ENCODE measurements around the gene VDAC2. TPM values are rescaled to one million over a fixed set of nuclear protein-coding genes. Genes with fewer than 3 reads are reported as not detected.

Gene VDAC2
- polyA plus RNA-seq, 1 experiment = 201 TPM

- ChIA-PET CTCF (interaction anchor here (0.7 to 2.1 kb wide), 6 partner anchors 10 to 988 kb away, joined by 3 to 11 read pairs (median 6); partner anchors contain the start of gene SAMD8), POLR2A (no interaction called here)
- Histone ChIP-seq H3K4me3 (ENCODE audit: low read depth, low read length) (no peak overlapping the region), H3K27ac (ENCODE audit: low read depth, low read length) (no peak overlapping the region), H3K9me3 (ENCODE audit: control insufficient read depth, insufficient read depth, low read length) (no peaks in the 10 kb centered on the region; the same call in 1 of the 2 replicates), H3K27me3 (ENCODE audit: control insufficient read depth, insufficient read depth, low read length) (no peaks in the 10 kb centered on the region)
- DNase-seq (ENCODE audit: low read depth, low spot score) = no peak
- no peak for TF ChIP-seq CTCF (IDR thresholded peaks at IDR 0.05; ENCODE audit: low read depth, low read length)
Observed at GRCh38 chr10:75231672-75232581, 21.3 kb downstream of the VDAC2 start.

- H3K4me3 ChIP-seq (ENCODE audit: low read depth, low read length) = no peak overlapping the region
- H3K27me3 ChIP-seq (ENCODE audit: control insufficient read depth, insufficient read depth, low read length) = no peaks in the 10 kb centered on the region
- DNase-seq (ENCODE audit: low read depth, low spot score) = no peak
- H3K27ac ChIP-seq (ENCODE audit: low read depth, low read length) = peak overlapping the region; percentile 47
- no peak for TF ChIP-seq CTCF (IDR thresholded peaks at IDR 0.05; ENCODE audit: low read depth, low read length)
- no peaks in the 10 kb centered on the region; the same call in 1 of the 2 replicates for H3K9me3 ChIP-seq (ENCODE audit: control insufficient read depth, insufficient read depth, low read length)
- ChIA-PET POLR2A (interaction anchor here (0.6 kb wide), 2 partner anchors 119 to 400 kb away, joined by 4 read pairs; no protein-coding TSS in a partner anchor), CTCF (interaction anchor here (0.6 to 1.1 kb wide), 2 partner anchors 67 to 990 kb away, joined by 3 to 4 read pairs; no protein-coding TSS in a partner anchor)
Observed at GRCh38 chr10:75233444-75234016, 22.9 kb downstream of the VDAC2 start.

GRCh38 chr10:75234017-75234682 is 23.6 kb downstream of the VDAC2 start:
- ChIA-PET POLR2A (interaction anchor here (0.6 to 1.6 kb wide), 6 partner anchors 24 to 1425 kb away, joined by 3 to 8 read pairs (median 4); partner anchors contain the start of gene VDAC2), CTCF (interaction anchor here (0.5 to 3.4 kb wide), 5 partner anchors 68 to 990 kb away, joined by 3 to 36 read pairs (median 3); no protein-coding TSS in a partner anchor)
- Histone ChIP-seq H3K4me3 (ENCODE audit: low read depth, low read length) (peak overlapping the region; percentile 66), H3K27me3 (ENCODE audit: control insufficient read depth, insufficient read depth, low read length) (no peaks in the 10 kb centered on the region), H3K27ac (ENCODE audit: low read depth, low read length) (peak overlapping the region; percentile 39), H3K9me3 (ENCODE audit: control insufficient read depth, insufficient read depth, low read length) (no peaks in the 10 kb centered on the region; the same call in 1 of the 2 replicates)
- no peak for TF ChIP-seq CTCF (IDR thresholded peaks at IDR 0.05; ENCODE audit: low read depth, low read length)
- peak; percentile 36 for DNase-seq (ENCODE audit: low read depth, low spot score)

GRCh38 chr10:75234683-75235374 is 24.2 kb downstream of the VDAC2 start:
- POLR2A ChIA-PET = interaction anchor here (0.6 to 1.6 kb wide), 6 partner anchors 25 to 1426 kb away, joined by 3 to 8 read pairs (median 4); partner anchors contain the start of genes SAMD8 and VDAC2
- Histone ChIP-seq H3K4me3 (ENCODE audit: low read depth, low read length) (peak overlapping the region; percentile 66), H3K27me3 (ENCODE audit: control insufficient read depth, insufficient read depth, low read length) (no peaks in the 10 kb centered on the region), H3K27ac (ENCODE audit: low read depth, low read length) (no peak overlapping the region), H3K9me3 (ENCODE audit: control insufficient read depth, insufficient read depth, low read length) (no peaks in the 10 kb centered on the region; the same call in 1 of the 2 replicates)
- no peak for DNase-seq (ENCODE audit: low read depth, low spot score)
- TF ChIP-seq CTCF (IDR thresholded peaks at IDR 0.05; ENCODE audit: low read depth, low read length) = no peak
- CTCF ChIA-PET = interaction anchor here (0.5 to 3.4 kb wide), 8 partner anchors 7 to 991 kb away, joined by 3 to 36 read pairs (median 4); partner anchors contain the start of gene SAMD8
